GM23338 (cell line): Measurements from ENCODE around the gene NIPA2.

Experiments
- CREB1 ChIP-seq: fragments of 250-450 bp; sonication (Bioruptor Pico); IDR thresholded peaks from 2 replicates; pipeline ENCODE4 v1.5.0; 2020; ENCODE audit warnings: low read depth, mild to moderate bottlenecking, moderate library complexity
- CTCF ChIP-seq, 2 experiments: fragments of 200-600 bp in 1 of 2; sonication (generic) in 1 of 2; conservative IDR thresholded peaks; 2 replicates each; pipeline versions ENCODE4 v1.5.1 to v1.6.1; 2016 to 2017; ENCODE audit warnings: antibody characterized with exemption in 2 of 2, low read depth in 2 of 2, mild to moderate bottlenecking in 2 of 2, moderate library complexity in 1 of 2
- ETS1 ChIP-seq: IDR thresholded peaks from 2 replicates; pipeline ENCODE4 v1.6.1; 2016; ENCODE audit warnings: antibody characterized with exemption
- EZH2 ChIP-seq: fragments of 200-600 bp; sonication (generic); IDR thresholded peaks from one replicate; pipeline ENCODE4 v1.8.0; 2017; ENCODE audit warnings: antibody characterized with exemption, mild to moderate bottlenecking, low read depth; ENCODE audit not compliant: unreplicated experiment
- EZH2phosphoT487 ChIP-seq: fragments of 200-600 bp; sonication (generic); IDR thresholded peaks from one replicate; pipeline ENCODE4 v1.8.1; 2018; ENCODE audit warnings: antibody characterized with exemption; ENCODE audit not compliant: unreplicated experiment
- JUNB ChIP-seq: IDR thresholded peaks from one replicate; pipeline ENCODE4 v1.6.1; 2016; ENCODE audit warnings: antibody characterized with exemption; ENCODE audit not compliant: unreplicated experiment
- NANOG ChIP-seq: IDR thresholded peaks from 2 replicates; pipeline ENCODE4 v1.6.1; 2016; ENCODE audit warnings: antibody characterized with exemption, borderline replicate concordance
- POLR2AphosphoS5 ChIP-seq: IDR thresholded peaks from 2 replicates; pipeline ENCODE4 v1.6.1; 2016; ENCODE audit warnings: antibody characterized with exemption, low read depth
- REST ChIP-seq: IDR thresholded peaks from one replicate; pipeline ENCODE4 v1.6.1; 2018; ENCODE audit warnings: antibody characterized with exemption; ENCODE audit not compliant: unreplicated experiment
- STAT1 ChIP-seq: IDR thresholded peaks from one replicate; pipeline ENCODE4 v1.6.1; 2016; ENCODE audit warnings: antibody characterized with exemption; ENCODE audit not compliant: unreplicated experiment
- ZNF114 ChIP-seq: fragments of 250-450 bp; sonication (Bioruptor Pico); IDR thresholded peaks from 2 replicates; pipeline ENCODE4 v1.5.0; 2020; ENCODE audit warnings: mild to moderate bottlenecking, moderate library complexity
- ZNF331 ChIP-seq: fragments of 250-450 bp; sonication (Bioruptor Pico); IDR thresholded peaks from 2 replicates; pipeline ENCODE4 v1.5.0; 2020; ENCODE audit warnings: low read depth, mild to moderate bottlenecking, moderate library complexity
- ZNF462 ChIP-seq: fragments of 250-450 bp; sonication (Bioruptor Pico); IDR thresholded peaks from 2 replicates; pipeline ENCODE4 v1.5.0; 2020; ENCODE audit warnings: mild to moderate bottlenecking, moderate library complexity

- TF ChIP-seq REST (no peak), CTCF (conservative IDR thresholded peaks at IDR 0.05; ENCODE audit: low read depth in 2 of 2) (no peak), JUNB (no peak), ETS1 (no peak), ZNF114 (no peak), POLR2AphosphoS5 (no peak), STAT1 (no peak), CREB1 (no peak), EZH2 (no peak), ZNF331 (no peak), EZH2phosphoT487 (no peak), NANOG (no peak), ZNF462 (CRISPR knock-in tag) (no peak)
These were observed 75.3 kb downstream of the NIPA2 start for GRCh38 chr15:22913646-22914380.
